Right atrium auricular region (tissue), 2 donors: ENCODE results near the gene XRCC6. TPM values are rescaled to one million over a fixed set of nuclear protein-coding genes. Genes with fewer than 3 reads are reported as not detected.

Experiments used
- DNase-seq: peaks from one replicate; pipeline ENCODE4 v3.0.0-alpha.2; 2019; ENCODE audit warnings: low spot score
- H3K27ac ChIP-seq, 2 donors: fragments of 200-600 bp; sonication (generic); 1 replicate in 1 of 2; 2 replicates in 1 of 2; pipeline ENCODE4 v1.5.1; 2016 to 2019
- H3K27me3 ChIP-seq, 2 donors: fragments of 200-600 bp; sonication (generic); one replicate each; pipeline versions ENCODE4 v1.5.1 to v1.6.0; 2017 to 2019
- H3K36me3 ChIP-seq: fragments of 200-600 bp; sonication (generic); one replicate; pipeline ENCODE4 v1.5.1; 2016
- H3K4me1 ChIP-seq, 2 donors: fragments of 200-600 bp; sonication (generic); one replicate each; pipeline versions ENCODE4 v1.5.1 to v1.6.0; 2017 to 2019
- H3K4me3 ChIP-seq, 2 donors: fragments of 200-600 bp; sonication (generic); 1 replicate in 1 of 2; 2 replicates in 1 of 2; pipeline ENCODE4 v1.5.1; 2017 to 2019; ENCODE audit warnings: mild to moderate bottlenecking in 1 of 2, moderate library complexity in 1 of 2
- H3K9me3 ChIP-seq, 2 donors: fragments of 200-600 bp; sonication (generic); one replicate each; pipeline ENCODE4 v1.5.1; 2019
- CTCF ChIP-seq, 2 donors: fragments of 200-600 bp; sonication (generic); IDR thresholded peaks; one replicate each; pipeline ENCODE4 v1.5.1; 2019; ENCODE audit warnings: antibody characterized with exemption in 2 of 2
- total RNA-seq, 2 donors: library from RNA; depleted of rRNA; stranded (reverse); fragments of >200 nt; gene quantifications; one replicate each; pipeline ENCODE4 v1.1.0, GENCODE V29; 2016

The XRCC6 gene
- total RNA-seq, 2 donors from 2014 or later = 161 to 174 TPM

- Histone ChIP-seq H3K27ac (no peak overlapping the region), H3K4me1 (no peaks in the 10 kb centered on the region), H3K4me3 (no peak overlapping the region), H3K27me3 (no peaks in the 10 kb centered on the region), H3K9me3 (no peaks in the 10 kb centered on the region), H3K36me3 (no peaks in the 10 kb centered on the region)
- DNase-seq = no peak
- TF ChIP-seq CTCF (IDR thresholded peaks at IDR 0.05) = no peak
These were observed 88.2 kb downstream of the XRCC6 start for GRCh38 chr22:41709341-41709740.

GRCh38 chr22:41713004-41713403 is 91.9 kb downstream of the XRCC6 start:
- no peaks in the 10 kb centered on the region for H3K4me1 ChIP-seq
- no peak for TF ChIP-seq CTCF (IDR thresholded peaks at IDR 0.05)
- no peak for DNase-seq
- no peak overlapping the region for H3K27ac ChIP-seq
- H3K36me3 ChIP-seq = no peaks in the 10 kb centered on the region
- no peaks in the 10 kb centered on the region for H3K9me3 ChIP-seq
- no peak overlapping the region for H3K4me3 ChIP-seq
- H3K27me3 ChIP-seq = no peaks in the 10 kb centered on the region

Other genes with a start within 250 kb of the XRCC6 start
- gene TEF, start 239.4 kb upstream of the XRCC6 start, total RNA-seq = 10 to 100 TPM; 12.7 to 14.2 TPM
- 10 to 100 TPM; 49.1 to 55.3 TPM for gene TOB2, start 174.5 kb upstream of the XRCC6 start, total RNA-seq
- gene PHF5A, start 152.6 kb upstream of the XRCC6 start, total RNA-seq = 10 to 100 TPM; 19.3 to 23.5 TPM
- gene ACO2, start 152.2 kb upstream of the XRCC6 start, total RNA-seq = 100 to 1,000 TPM; 447 to 604 TPM
- gene POLR3H, start 76.8 kb upstream of the XRCC6 start, total RNA-seq = 10 to 100 TPM; 11.4 to 12.0 TPM
- 100 to 1,000 TPM; 257 to 324 TPM for gene CSDC2, start 60.3 kb upstream of the XRCC6 start, total RNA-seq
- 10 to 100 TPM; 17.3 TPM for gene PMM1, start 31.5 kb upstream of the XRCC6 start, total RNA-seq
- 10 to 100 TPM; 62.3 to 65.8 TPM for gene DESI1, start 252 bp upstream of the XRCC6 start, total RNA-seq
- gene SNU13, start 67.6 kb downstream of the XRCC6 start, total RNA-seq = 100 to 1,000 TPM; 183 to 226 TPM
- 10 to 100 TPM in 1 of 2 donors, under 1 TPM in 1; 0.71 to 15.5 TPM for gene MEI1, start 78.2 kb downstream of the XRCC6 start, total RNA-seq
- 1 to 10 TPM; 4.0 to 6.4 TPM for gene CCDC134, start 179.4 kb downstream of the XRCC6 start, total RNA-seq
- 10 to 100 TPM; 45.6 to 61.4 TPM for gene SREBF2, start 211.8 kb downstream of the XRCC6 start, total RNA-seq